HG03558 (cell line): ENCODE measurements around the gene NTM.
A peak's percentile ranks its signal among the peaks of the same experiment; 100 is the strongest.

Experiments
- ATAC-seq: cut with Tn5 transposase; IDR thresholded peaks from one replicate; pipeline ENCODE4 v1.9.1; 2021; ENCODE audit warnings: moderate number of reproducible peaks; ENCODE audit not compliant: unreplicated experiment; ENCODE audit errors: extremely low read depth

Gene NTM

GRCh38 chr11:131866535-131867400 is 496.4 kb downstream of the NTM start:
- ATAC-seq, result no peak

GRCh38 chr11:131867457-131868257 is 497.2 kb downstream of the NTM start:
- ATAC-seq, result no peak

DNA sequence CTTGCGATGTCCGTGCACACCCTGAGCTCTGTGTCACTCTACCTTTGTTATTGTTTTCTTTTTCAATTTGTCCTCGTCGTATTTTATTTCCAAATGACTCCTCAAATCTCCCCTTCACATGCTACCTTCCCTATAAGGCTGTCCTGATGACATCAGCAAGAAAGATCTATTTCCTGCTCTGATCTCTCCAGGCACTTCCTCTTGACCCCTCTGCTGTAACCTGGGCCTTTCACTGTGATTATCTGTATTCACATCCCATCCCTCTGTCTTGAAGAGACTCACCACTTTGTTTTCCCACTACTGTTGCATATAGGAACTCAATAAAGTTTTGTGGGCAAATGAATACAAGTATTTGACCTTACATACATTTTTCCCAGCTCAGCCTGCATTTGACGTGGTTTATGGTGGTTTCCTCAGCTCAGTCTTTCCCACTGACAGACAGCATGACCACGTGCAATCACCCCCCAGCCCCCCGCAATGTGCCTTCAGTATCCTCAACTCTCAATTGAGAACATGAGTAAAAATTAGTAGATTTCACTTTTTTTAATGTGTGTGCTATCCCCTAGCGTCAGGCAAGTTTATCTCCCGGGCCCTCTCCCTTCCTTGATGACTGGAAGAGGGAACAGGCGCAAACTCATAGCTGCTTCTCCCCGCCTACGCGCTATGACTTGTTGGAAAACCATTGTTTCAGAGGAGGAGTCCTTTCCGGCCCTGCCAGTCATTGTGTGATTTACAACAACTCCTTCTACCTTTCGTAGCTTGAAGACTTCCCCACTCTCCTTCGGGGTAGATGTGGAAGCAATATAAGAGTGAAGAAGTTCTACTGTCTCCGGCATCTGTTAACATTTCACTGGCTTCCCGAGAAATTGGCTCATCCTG is 498.5 kb downstream of the NTM start:
- no peak for ATAC-seq

DNA sequence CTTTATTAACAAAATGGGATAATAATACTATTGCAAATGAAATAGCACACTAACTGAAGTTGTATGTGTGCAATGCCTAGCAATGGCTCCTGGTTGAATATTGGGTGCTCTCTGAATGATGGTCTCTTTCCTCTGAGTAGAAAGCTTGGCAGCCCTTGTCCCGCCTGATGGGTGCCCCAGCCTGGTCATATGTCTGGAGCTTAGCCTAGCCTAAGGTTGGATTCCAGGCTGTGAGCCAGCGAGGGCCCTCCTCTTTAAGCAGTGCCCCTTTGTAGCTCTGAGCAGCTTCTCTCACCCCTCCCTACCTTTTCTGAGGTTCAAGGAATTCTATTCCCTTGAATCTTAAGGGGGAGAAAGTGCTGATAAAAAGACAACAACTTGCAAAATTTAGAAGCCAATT is 499.9 kb downstream of the NTM start:
- no peak for ATAC-seq

GRCh38 chr11:131871006-131871405 is 500.6 kb downstream of the NTM start:
- ATAC-seq, result no peak

DNA sequence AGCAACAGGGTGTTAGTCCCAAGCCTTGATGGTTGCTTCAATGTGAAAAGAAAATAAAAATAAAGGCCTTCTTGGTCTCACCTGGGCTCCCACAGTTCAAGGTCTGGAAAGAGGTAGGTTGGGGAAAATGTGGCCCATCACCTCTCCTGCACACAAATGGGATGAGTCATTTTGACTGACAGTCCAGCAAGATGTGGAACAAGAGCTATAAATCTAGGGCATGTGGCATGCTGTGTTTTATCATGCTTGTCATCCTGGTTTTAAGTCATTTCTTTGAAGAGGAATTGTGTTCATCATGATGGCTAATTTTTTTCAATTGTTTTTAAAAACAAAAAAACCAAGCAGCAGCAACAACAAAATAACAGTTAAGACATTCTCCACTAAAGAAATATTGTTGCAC is 503.7 kb downstream of the NTM start:
- no peak for ATAC-seq

GRCh38 chr11:131875611-131876010 is 505.2 kb downstream of the NTM start:
- no peak for ATAC-seq

GRCh38 chr11:131877246-131877942 is 507.0 kb downstream of the NTM start:
- ATAC-seq, result no peak

DNA sequence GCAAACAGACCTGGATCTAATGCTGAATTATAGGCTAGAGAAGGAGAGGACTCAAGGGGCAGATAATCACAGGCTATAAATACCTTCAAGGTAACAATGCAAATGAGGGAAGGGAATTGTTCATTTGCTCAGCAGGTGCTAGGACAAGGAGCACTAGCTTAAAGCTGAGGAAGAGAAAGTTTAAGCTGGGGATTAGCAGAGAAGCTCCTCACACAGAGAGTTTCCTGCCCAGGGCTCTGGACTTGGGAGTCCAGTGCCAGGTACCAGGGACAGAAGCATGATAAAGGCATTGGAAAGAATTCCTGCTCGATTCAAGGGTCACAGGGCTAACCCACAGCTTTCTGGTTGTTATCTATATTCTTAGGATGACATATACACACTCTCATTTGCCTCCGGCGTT is 509.9 kb downstream of the NTM start:
- no peak for ATAC-seq

DNA sequence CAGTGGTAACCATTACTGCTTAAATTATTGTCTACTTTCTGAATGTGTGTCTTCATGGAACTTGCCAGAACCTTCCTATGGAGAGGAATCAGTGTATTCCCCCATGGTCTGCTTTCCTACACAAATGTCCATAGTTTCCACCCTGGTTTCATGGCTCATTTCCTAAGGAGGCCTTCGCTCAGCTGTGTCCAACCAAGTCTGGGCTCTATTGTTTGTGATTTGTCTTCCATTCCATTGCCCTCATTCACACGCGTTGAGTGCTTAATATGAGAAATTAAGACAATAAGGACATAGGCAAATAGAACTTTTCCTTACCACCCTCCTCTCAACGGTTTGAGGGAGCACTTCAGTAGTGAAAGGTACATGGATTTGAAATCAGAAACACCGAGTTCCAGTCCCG is 510.6 kb downstream of the NTM start:
- ATAC-seq, result no peak

DNA sequence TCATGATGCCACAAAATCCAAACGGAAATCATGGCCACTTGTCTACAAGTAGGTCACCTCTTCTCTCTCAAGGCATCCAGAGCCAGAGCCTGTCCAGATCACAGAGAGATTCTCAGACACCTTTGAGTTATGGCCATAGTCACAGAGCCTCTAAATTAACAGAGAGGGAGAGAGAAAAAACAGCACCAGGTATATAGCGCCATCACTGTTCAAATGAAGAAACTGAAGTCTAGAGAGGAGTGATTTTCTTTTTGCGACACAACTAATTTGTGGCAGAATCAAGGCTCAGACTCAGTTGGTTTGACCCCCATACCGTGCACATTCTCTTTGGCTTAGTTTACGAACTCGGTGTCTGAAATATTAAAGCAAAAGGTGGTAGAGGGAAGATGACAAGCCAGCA is 512.9 kb downstream of the NTM start:
- no peak for ATAC-seq

GRCh38 chr11:131884461-131885073 is 514.2 kb downstream of the NTM start:
- peak; percentile 63 for ATAC-seq

DNA sequence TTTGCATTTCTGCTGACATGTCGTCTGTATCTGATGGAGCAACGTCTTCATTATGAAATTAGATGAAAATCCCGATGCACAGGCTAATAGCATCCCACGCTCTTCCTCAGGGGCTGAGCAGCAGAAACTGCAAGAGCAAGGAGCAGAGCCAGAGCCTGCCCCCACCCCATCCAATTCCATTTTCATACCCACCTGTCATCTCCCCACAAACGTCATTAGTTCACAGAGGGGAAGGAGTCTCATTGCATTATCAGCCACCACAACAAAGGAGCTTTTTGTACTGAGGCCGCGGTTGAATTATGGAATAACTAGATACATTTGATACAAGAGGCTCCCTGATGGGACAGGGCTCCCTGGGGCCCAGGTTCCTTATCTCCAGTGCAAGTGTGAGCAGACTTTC is 515.0 kb downstream of the NTM start:
- ATAC-seq, result no peak

DNA sequence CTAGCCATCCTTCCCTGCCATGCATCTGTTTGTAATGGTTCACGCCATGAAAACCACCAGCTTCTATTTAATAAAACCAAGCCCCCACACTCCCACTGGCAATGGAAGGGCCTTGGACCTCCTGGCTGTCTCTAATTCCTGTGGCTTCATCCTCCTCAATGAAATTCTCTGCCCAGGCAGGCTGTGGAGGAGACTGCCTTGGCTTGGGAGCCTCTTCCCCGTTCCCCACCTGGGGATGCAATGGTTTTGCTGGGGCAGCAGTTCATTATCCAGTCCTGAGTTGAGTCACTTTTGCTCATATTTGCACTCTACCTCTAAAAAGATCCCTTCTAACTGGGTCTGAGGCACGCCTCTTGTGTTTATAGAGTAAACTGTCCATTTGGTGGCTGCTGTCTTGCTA is 515.8 kb downstream of the NTM start:
- no peak for ATAC-seq

GRCh38 chr11:131888230-131888855 is 517.9 kb downstream of the NTM start:
- ATAC-seq, result no peak

DNA sequence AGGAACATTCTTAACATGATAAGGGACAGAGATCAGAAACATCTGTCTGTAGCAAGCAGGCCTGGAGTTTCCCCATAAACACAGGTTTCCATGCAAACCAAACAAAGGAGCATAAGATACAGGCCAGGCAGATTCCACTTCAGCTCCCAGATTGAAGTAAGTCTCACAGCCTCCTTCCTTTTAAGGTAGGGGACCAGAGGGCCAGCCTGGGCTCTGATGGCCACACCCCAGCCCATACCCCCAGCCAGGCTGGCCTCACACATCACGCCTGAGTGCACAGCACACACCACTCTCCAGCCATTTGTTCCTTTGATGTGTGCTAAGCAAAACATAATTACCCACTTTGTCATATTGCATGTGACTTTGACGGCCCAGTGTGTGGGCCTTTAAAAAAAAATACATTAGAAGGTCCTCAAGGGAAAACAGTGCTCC is 518.7 kb downstream of the NTM start:
- no peak for ATAC-seq

DNA sequence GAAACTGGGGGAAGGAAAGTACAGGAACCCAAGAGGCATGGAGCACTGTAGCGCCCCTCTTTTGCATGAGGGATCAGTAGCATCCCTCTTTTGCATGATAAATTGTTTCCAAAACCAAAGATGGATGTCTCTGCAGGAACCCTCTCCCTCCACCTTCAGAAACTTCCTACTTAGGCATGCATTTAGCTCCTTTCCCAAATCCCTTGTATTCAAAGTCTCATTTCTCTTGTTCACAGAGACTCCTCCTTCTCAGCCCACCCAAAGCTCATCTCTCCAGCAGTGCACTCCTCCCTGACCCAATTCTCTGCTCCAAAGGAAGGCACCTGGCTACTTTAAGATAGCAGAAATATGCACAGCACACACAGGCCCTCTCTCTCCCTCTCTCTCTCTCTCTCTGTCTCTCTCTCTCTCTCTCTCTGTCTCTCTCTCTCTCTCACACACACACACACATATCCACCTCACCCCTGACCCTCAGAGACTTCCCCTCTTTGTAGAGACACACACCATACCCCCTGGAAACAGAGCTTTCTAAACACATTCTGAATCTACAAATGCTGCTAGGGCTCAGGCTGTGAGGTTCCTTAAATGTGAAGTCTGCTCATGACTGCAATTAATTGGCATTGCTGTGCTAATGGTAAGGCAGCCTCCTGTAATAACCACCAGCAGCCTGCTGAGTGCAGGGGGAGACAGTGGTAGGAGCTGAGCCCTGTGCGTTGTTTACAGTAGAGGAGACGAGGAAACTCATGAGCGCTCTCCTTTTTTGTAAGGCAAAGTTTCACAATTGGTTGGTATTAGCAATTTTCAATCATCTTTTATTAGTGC is 519.6 kb downstream of the NTM start:
- ATAC-seq, result no peak
